ENCODE results near the gene HJV.
A peak's percentile ranks its signal among the peaks of the same experiment; 100 is the strongest.

Gene HJV

GRCh38 chr1:146039844-146040194, 18.3 kb upstream of the HJV start:
- no peak for TF ChIP-seq CTCF (IDR thresholded peaks at IDR 0.05; ENCODE audit: control insufficient read depth, extremely low read depth, insufficient read depth)
- DNase-seq (ENCODE audit: low read depth) = no peak
- H3K4me3 ChIP-seq (ENCODE audit: low read depth, low read length) = peak overlapping the region; percentile 70

- peak overlapping the region; percentile 70 for H3K4me3 ChIP-seq (ENCODE audit: low read depth, low read length)
- TF ChIP-seq CTCF (IDR thresholded peaks at IDR 0.05; ENCODE audit: control insufficient read depth, extremely low read depth, insufficient read depth) = no peak
- no peak for DNase-seq (ENCODE audit: low read depth)
Measured at GRCh38 chr1:146036965-146037646, 15.6 kb upstream of the HJV start.

GRCh38 chr1:146036241-146036964, 14.9 kb upstream of the HJV start:
- no peak for DNase-seq (ENCODE audit: low read depth)
- no peak for TF ChIP-seq CTCF (IDR thresholded peaks at IDR 0.05; ENCODE audit: control insufficient read depth, extremely low read depth, insufficient read depth)
- peak overlapping the region; percentile 70 for H3K4me3 ChIP-seq (ENCODE audit: low read depth, low read length)

- peak overlapping the region; percentile 34 for H3K4me3 ChIP-seq (ENCODE audit: low read depth, low read length)
- no peak for DNase-seq (ENCODE audit: low read depth)
- no peak for TF ChIP-seq CTCF (IDR thresholded peaks at IDR 0.05; ENCODE audit: control insufficient read depth, extremely low read depth, insufficient read depth)
Measured at GRCh38 chr1:146035048-146035423, 13.5 kb upstream of the HJV start.

- H3K4me3 ChIP-seq (ENCODE audit: low read depth, low read length) = no peak overlapping the region
- no peak for DNase-seq (ENCODE audit: low read depth)
- peak; percentile 58 for TF ChIP-seq CTCF (IDR thresholded peaks at IDR 0.05; ENCODE audit: control insufficient read depth, extremely low read depth, insufficient read depth)
Measured at GRCh38 chr1:146032631-146033219, 11.2 kb upstream of the HJV start.

- no peak overlapping the region for H3K4me3 ChIP-seq (ENCODE audit: low read depth, low read length)
- no peak for DNase-seq (ENCODE audit: low read depth)
- TF ChIP-seq CTCF (IDR thresholded peaks at IDR 0.05; ENCODE audit: control insufficient read depth, extremely low read depth, insufficient read depth) = no peak
Measured at GRCh38 chr1:146031476-146031875, 9.9 kb upstream of the HJV start.
